Neuronal stem cell (in vitro differentiated cells): ENCODE results near the gene SYT13.

Source experiments
- DNase-seq: peaks from one replicate; pipeline ENCODE4 v3.0.0-alpha.2; 2013; ENCODE audit warnings: low spot score
- H2AFZ ChIP-seq: one replicate; pipeline ENCODE4 v1.6.1; 2013; ENCODE audit warnings: mild to moderate bottlenecking, low read length, inconsistent platforms
- H2AK5ac ChIP-seq: 2 replicates; pipeline ENCODE4 v1.6.1; 2013; ENCODE audit warnings: low read depth, mild to moderate bottlenecking, inconsistent platforms, low read length, moderate library complexity, mixed read lengths
- H2BK120ac ChIP-seq: 2 replicates; pipeline ENCODE4 v1.6.1; 2013; ENCODE audit warnings: low read depth, mild to moderate bottlenecking, inconsistent platforms, low read length, moderate library complexity, mixed read lengths
- H2BK12ac ChIP-seq: one replicate; pipeline ENCODE4 v1.6.1; 2013; ENCODE audit warnings: low read length, inconsistent platforms
- H2BK15ac ChIP-seq: 2 replicates; pipeline ENCODE4 v1.6.1; 2013; ENCODE audit warnings: mild to moderate bottlenecking, low read length, inconsistent platforms, mixed read lengths
- H2BK5ac ChIP-seq: one replicate; pipeline ENCODE4 v1.6.1; 2013; ENCODE audit warnings: inconsistent platforms, mild to moderate bottlenecking, low read length, moderate library complexity
- H3K14ac ChIP-seq: one replicate; pipeline ENCODE4 v1.6.1; 2013; ENCODE audit warnings: low read length, inconsistent platforms
- H3K18ac ChIP-seq: 2 replicates; pipeline ENCODE4 v1.6.1; 2013; ENCODE audit warnings: low read length, inconsistent platforms
- H3K23ac ChIP-seq: 2 replicates; pipeline ENCODE4 v1.6.1; 2013; ENCODE audit warnings: low read depth, mild to moderate bottlenecking, mixed read lengths, low read length, inconsistent platforms; ENCODE audit not compliant: poor library complexity
- H3K27ac ChIP-seq: replicated peaks from 3 replicates; pipeline ENCODE4 v1.5.1; 2013; ENCODE audit warnings: low read length, inconsistent platforms
- H3K27me3 ChIP-seq, 3 experiments: 2 replicates each; pipeline ENCODE4 v1.6.1; 2013; ENCODE audit warnings: low read length in 3 of 3, mild to moderate bottlenecking in 2 of 3, inconsistent platforms in 1 of 3, low read depth in 1 of 3, mixed read lengths in 1 of 3, moderate library complexity in 1 of 3; ENCODE audit not compliant: control insufficient read depth in 3 of 3, insufficient read depth in 3 of 3
- H3K36me3 ChIP-seq, 2 donors: replicated peaks in 1 of 2; 2 replicates each; pipeline ENCODE4 v1.6.1; 2013; ENCODE audit warnings: low read length in 2 of 2; ENCODE audit not compliant: control insufficient read depth in 2 of 2, insufficient read depth in 2 of 2
- H3K4ac ChIP-seq: 2 replicates; pipeline ENCODE4 v1.6.1; 2013; ENCODE audit warnings: inconsistent platforms, mild to moderate bottlenecking, low read length, moderate library complexity
- H3K4me1 ChIP-seq, 2 donors: 1 replicate in 1 of 2; 2 replicates in 1 of 2; pipeline ENCODE4 v1.6.1; 2013; ENCODE audit warnings: low read length in 2 of 2, low read depth in 1 of 2; ENCODE audit not compliant: control insufficient read depth in 2 of 2, insufficient read depth in 1 of 2
- H3K4me2 ChIP-seq: one replicate; pipeline ENCODE4 v1.6.1; 2013; ENCODE audit warnings: mild to moderate bottlenecking, low read length, inconsistent platforms; ENCODE audit not compliant: insufficient read depth, poor library complexity, severe bottlenecking
- H3K4me3 ChIP-seq, 2 donors: 2 replicates each; pipeline ENCODE4 v1.5.1; 2013; ENCODE audit warnings: low read length in 2 of 2, mild to moderate bottlenecking in 2 of 2, inconsistent platforms in 1 of 2, moderate library complexity in 1 of 2
- H3K79me1 ChIP-seq: one replicate; pipeline ENCODE4 v1.6.1; 2013; ENCODE audit warnings: low read depth, mild to moderate bottlenecking, inconsistent platforms, low read length, moderate library complexity
- H3K9ac ChIP-seq: one replicate; pipeline ENCODE4 v1.6.1; 2013; ENCODE audit warnings: mild to moderate bottlenecking, low read depth, low read length, inconsistent platforms; ENCODE audit not compliant: poor library complexity
- H3K9me3 ChIP-seq, 2 donors: replicated peaks in 1 of 2; 2 replicates each; pipeline versions ENCODE3 to v1.6.1; 2013; ENCODE audit warnings: low read length in 2 of 2, mild to moderate bottlenecking in 2 of 2, inconsistent platforms in 1 of 2, low read depth in 1 of 2, mixed read lengths in 1 of 2, moderate library complexity in 1 of 2; ENCODE audit not compliant: control insufficient read depth in 2 of 2, insufficient read depth in 1 of 2
- H4K8ac ChIP-seq: one replicate; pipeline ENCODE4 v1.6.1; 2013; ENCODE audit warnings: low read depth, mild to moderate bottlenecking, inconsistent platforms, low read length, moderate library complexity
- H4K91ac ChIP-seq: one replicate; pipeline ENCODE4 v1.6.1; 2013; ENCODE audit warnings: low read length, low read depth, mild to moderate bottlenecking, inconsistent platforms; ENCODE audit not compliant: poor library complexity
- WGBS, 2 donors: extraction: QIAGEN DNeasy Blood & Tissue Kit; methylation state at CpG; one replicate each; pipeline ENCODE4 v1.1.7; 2013; ENCODE audit warnings: missing lambda C conversion rate in 2 of 2, mixed read lengths in 1 of 2; ENCODE audit not compliant: insufficient read length in 2 of 2, insufficient replicate concordance in 1 of 2; ENCODE audit errors: extremely low coverage in 2 of 2; 5-methylcytosine and 5-hydroxymethylcytosine counted together

The SYT13 gene

DNA sequence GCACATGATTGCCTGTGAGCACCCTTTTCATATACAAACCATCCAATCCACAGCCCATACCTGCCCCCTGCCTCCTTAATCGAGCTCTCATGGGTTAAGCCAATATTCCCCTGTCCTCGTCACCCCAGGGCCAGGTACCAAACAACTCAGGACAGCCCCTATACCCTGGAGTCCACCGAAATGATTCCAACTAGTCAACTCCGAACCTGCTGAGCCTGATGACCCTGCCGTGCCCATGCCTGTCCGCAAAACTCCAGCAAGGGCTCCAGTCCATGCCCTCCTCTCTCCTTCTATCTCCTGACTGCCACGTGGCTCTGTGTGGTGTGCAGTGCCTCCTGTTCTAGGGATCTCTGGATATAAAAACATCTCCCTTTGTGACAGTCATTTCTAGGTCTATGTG is 35.5 kb upstream of the SYT13 start:
- Histone ChIP-seq H2BK12ac (no peak overlapping the region), H4K8ac (no peak overlapping the region), H2BK5ac (no peak overlapping the region), H3K14ac (no peak overlapping the region), H3K4ac (no peak overlapping the region), H3K18ac (no peak overlapping the region), H3K36me3 (peaks cover 0 to 1% of the 10 kb centered on the region in 2 donors), H3K79me1 (no peaks in the 10 kb centered on the region), H3K4me1 (no peaks in the 10 kb centered on the region), H3K27me3 (peaks cover 0 to 25% (median 0%) of the 10 kb centered on the region in 3 experiments), H3K23ac (no peak overlapping the region), H3K9me3 (no peaks in the 10 kb centered on the region), H3K4me2 (no peak overlapping the region), H4K91ac (no peak overlapping the region), H3K4me3 (no peak overlapping the region), H2AK5ac (no peak overlapping the region), H2AFZ (no peak overlapping the region), H3K27ac (no peak overlapping the region), H3K9ac (no peak overlapping the region), H2BK15ac (no peak overlapping the region), H2BK120ac (no peak overlapping the region)
- WGBS, 2 donors = no CpG with 5 or more reads among the region's 7 CpGs
- no peak for DNase-seq

DNA sequence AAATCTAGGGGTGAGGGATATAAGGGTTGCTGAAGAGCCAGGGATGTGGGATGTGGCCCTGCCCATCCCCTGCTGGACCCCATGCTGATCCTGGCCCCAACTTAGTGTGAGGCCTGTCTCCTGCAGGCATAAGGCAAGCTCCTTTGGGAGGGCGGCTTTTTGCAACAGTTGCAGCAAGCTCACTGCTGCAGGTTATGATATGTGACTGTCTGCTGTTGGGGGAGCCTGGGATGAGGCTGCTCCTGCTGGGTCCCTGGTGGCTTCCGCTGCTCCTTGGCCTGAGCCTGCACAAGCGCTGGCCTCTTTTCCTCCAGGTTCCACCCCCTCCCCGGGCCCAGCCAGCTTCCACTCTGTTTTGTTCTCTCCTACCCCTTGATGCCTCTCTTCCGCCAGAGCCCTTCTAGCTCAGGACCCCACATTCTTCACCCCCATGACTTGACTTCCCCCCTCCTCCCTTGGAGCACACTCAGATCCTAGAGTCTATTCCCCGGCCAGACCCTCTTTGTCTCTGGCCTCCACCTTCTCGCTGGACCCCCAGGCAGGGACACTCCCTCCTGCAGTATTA is 35.0 kb upstream of the SYT13 start:
- Histone ChIP-seq H2AFZ (no peak overlapping the region), H3K4me3 (peak overlapping the region in 1 of 2 donors; percentile 0), H3K27ac (no peak overlapping the region), H3K18ac (no peak overlapping the region), H3K9me3 (no peaks in the 10 kb centered on the region), H3K79me1 (no peaks in the 10 kb centered on the region), H3K4me1 (no peaks in the 10 kb centered on the region), H2BK12ac (no peak overlapping the region), H2BK120ac (no peak overlapping the region), H3K9ac (no peak overlapping the region), H3K27me3 (peaks cover 0 to 25% (median 0%) of the 10 kb centered on the region in 3 experiments), H3K23ac (no peak overlapping the region), H2BK5ac (no peak overlapping the region), H2BK15ac (no peak overlapping the region), H3K4ac (no peak overlapping the region), H2AK5ac (no peak overlapping the region), H3K14ac (peak overlapping the region; percentile 48), H4K8ac (no peak overlapping the region), H4K91ac (no peak overlapping the region), H3K36me3 (peaks cover 0 to 1% of the 10 kb centered on the region in 2 donors), H3K4me2 (no peak overlapping the region)
- no CpG with 5 or more reads among the region's 7 CpGs for WGBS, 2 donors
- DNase-seq = no peak

DNA sequence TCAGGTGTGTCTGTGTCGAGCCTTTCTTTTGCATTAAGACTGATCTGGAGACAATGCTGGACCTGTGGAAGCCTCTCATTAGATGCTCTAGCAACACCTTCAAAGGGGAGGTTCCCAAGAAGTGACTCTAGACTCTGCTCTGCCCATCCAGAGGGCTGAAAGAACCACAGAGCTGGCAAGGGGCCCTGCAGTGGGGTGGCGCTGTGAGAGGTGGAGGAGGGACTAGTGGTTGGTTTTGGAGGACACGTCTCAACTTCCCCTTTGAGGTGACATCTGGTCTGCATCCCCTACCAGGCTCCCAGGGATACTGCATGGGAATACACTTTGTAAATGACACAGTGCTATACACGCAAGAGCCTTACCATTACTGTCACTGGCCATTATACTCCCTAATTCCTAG is 34.2 kb upstream of the SYT13 start:
- WGBS, 2 donors = no CpG with 5 or more reads among the region's 4 CpGs
- Histone ChIP-seq H3K79me1 (no peaks in the 10 kb centered on the region), H3K18ac (no peak overlapping the region), H3K23ac (no peak overlapping the region), H3K36me3 (peaks cover 0 to 1% of the 10 kb centered on the region in 2 donors), H4K8ac (no peak overlapping the region), H3K4me2 (no peak overlapping the region), H3K9ac (no peak overlapping the region), H3K9me3 (no peaks in the 10 kb centered on the region), H2BK15ac (no peak overlapping the region), H3K27ac (no peak overlapping the region), H3K4me1 (no peaks in the 10 kb centered on the region), H2AK5ac (no peak overlapping the region), H2BK120ac (no peak overlapping the region), H3K4me3 (no peak overlapping the region), H3K4ac (no peak overlapping the region), H2AFZ (no peak overlapping the region), H3K14ac (no peak overlapping the region), H3K27me3 (peaks cover 0 to 25% (median 0%) of the 10 kb centered on the region in 3 experiments), H2BK12ac (no peak overlapping the region), H2BK5ac (no peak overlapping the region), H4K91ac (no peak overlapping the region)
- DNase-seq = no peak

DNA sequence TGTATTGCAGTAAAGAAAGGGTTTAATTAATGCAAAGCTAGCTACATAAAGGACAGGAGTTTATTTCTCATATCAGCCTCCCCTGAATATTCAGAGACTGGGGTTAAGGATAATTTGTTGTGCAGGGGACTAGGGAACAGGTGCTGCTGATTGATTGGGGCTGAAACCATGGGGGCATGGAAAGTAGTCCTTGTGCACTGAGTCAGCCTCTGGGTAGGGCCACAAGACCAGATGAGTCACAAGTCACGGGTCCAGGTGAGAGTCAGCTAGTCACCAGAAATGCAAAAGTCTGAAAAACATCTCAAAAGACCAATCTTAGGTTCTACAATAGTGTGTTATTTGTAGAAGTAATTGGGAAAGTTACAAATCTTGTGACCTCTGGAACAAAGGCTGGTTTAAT is 32.9 kb upstream of the SYT13 start:
- H3K18ac ChIP-seq = no peak overlapping the region
- no peak overlapping the region for H3K9ac ChIP-seq
- H3K79me1 ChIP-seq = no peaks in the 10 kb centered on the region
- no peak overlapping the region for H2BK5ac ChIP-seq
- H3K23ac ChIP-seq = no peak overlapping the region
- peaks cover 0 to 24% (median 0%) of the 10 kb centered on the region in 3 experiments for H3K27me3 ChIP-seq
- H3K27ac ChIP-seq = no peak overlapping the region
- no peak overlapping the region for H3K4me3 ChIP-seq
- H2BK120ac ChIP-seq = no peak overlapping the region
- H3K4me2 ChIP-seq = no peak overlapping the region
- no peak overlapping the region for H3K14ac ChIP-seq
- no peak overlapping the region for H2BK12ac ChIP-seq
- peaks cover 0 to 1% of the 10 kb centered on the region in 2 donors for H3K36me3 ChIP-seq
- no peak overlapping the region for H4K91ac ChIP-seq
- H4K8ac ChIP-seq = no peak overlapping the region
- WGBS, 2 donors = no CpG with 5 or more reads among the region's 1 CpG
- no peak overlapping the region for H3K4ac ChIP-seq
- no peak overlapping the region for H2AFZ ChIP-seq
- H3K4me1 ChIP-seq = no peaks in the 10 kb centered on the region
- DNase-seq = no peak
- no peak overlapping the region for H2AK5ac ChIP-seq
- no peaks in the 10 kb centered on the region for H3K9me3 ChIP-seq
- H2BK15ac ChIP-seq = no peak overlapping the region
